Smooth muscle cell (in vitro differentiated cells): ENCODE data around the gene ANKRD39. TPM values are rescaled to one million over a fixed set of nuclear protein-coding genes. Genes with fewer than 3 reads are reported as not detected.

Experiments used
- DNase-seq: peaks from one replicate; lab custom pipeline; 2025; ENCODE audit not compliant: unreplicated experiment; lab: John Stamatoyannopoulos, UW
- H2AFZ ChIP-seq: fragments of 200-600 bp; sonication (generic); 2 replicates; pipeline ENCODE4 v1.6.0; 2016; ENCODE audit warnings: antibody characterized with exemption, low read depth, mild to moderate bottlenecking
- H3F3A ChIP-seq: fragments of 200-600 bp; sonication (generic); 2 replicates; pipeline ENCODE4 v1.6.0; 2017; ENCODE audit warnings: antibody characterized with exemption, low read depth
- H3K27ac ChIP-seq: fragments of 200-600 bp; sonication (generic); 2 replicates; pipeline ENCODE4 v1.5.1; 2016; ENCODE audit warnings: low read depth, mild to moderate bottlenecking
- H3K27me3 ChIP-seq: fragments of 200-600 bp; sonication (generic); 2 replicates; pipeline ENCODE4 v1.6.1; 2016; ENCODE audit warnings: low read depth, mild to moderate bottlenecking
- H3K36me3 ChIP-seq: fragments of 200-600 bp; sonication (generic); 2 replicates; pipeline ENCODE4 v1.5.1; 2016; ENCODE audit warnings: low read depth
- H3K4me1 ChIP-seq: fragments of 200-600 bp; sonication (generic); 2 replicates; pipeline ENCODE4 v1.5.1; 2016; ENCODE audit warnings: low read depth
- H3K4me2 ChIP-seq: fragments of 200-600 bp; sonication (generic); 2 replicates; pipeline ENCODE4 v1.6.0; 2016; ENCODE audit warnings: mild to moderate bottlenecking
- H3K4me3 ChIP-seq: fragments of 200-600 bp; sonication (generic); 2 replicates; pipeline ENCODE4 v1.5.1; 2016; ENCODE audit warnings: mild to moderate bottlenecking
- H3K79me2 ChIP-seq: fragments of 200-600 bp; sonication (generic); 2 replicates; pipeline ENCODE4 v1.6.0; 2016; ENCODE audit warnings: low read depth, mild to moderate bottlenecking
- H3K9ac ChIP-seq: fragments of 200-600 bp; sonication (generic); 2 replicates; pipeline ENCODE4 v1.6.0; 2016; ENCODE audit warnings: low read depth
- H3K9me3 ChIP-seq: fragments of 200-600 bp; sonication (generic); replicated peaks from 2 replicates; pipeline ENCODE4 v1.5.1; 2016; ENCODE audit warnings: low read depth
- H4K20me1 ChIP-seq: fragments of 200-600 bp; sonication (generic); 2 replicates; pipeline ENCODE4 v1.6.0; 2016; ENCODE audit warnings: low read depth
- WGBS: methylation state at CpG from one replicate; pipeline ENCODE4 v1.1.7; 2016; ENCODE audit warnings: low lambda C conversion rate; 5-methylcytosine and 5-hydroxymethylcytosine counted together
- polyA plus RNA-seq: library from polyadenylated mRNA; unstranded; fragments of >200 nt; fragmentation: Nextera tagmentation; extraction: Ambion mirVana; gene quantifications from 2 replicates; pipeline ENCODE4 v1.2.1, GENCODE V29; 2016
- total RNA-seq: library from RNA; depleted of rRNA; stranded (reverse); fragments of >200 nt; gene quantifications from 2 replicates; pipeline ENCODE4 v1.2.3, GENCODE V29; 2014
- TF ChIP-seq, protein P1 (sequence below): fragments of 200-600 bp; sonication (generic); IDR thresholded peaks from 2 replicates; pipeline ENCODE4 v1.5.1; 2017; ENCODE audit warnings: borderline replicate concordance, mild to moderate bottlenecking, antibody characterized with exemption; ENCODE audit not compliant: insufficient read depth, poor library complexity, severe bottlenecking

The ANKRD39 gene
- total and polyA plus RNA-seq, 2 experiments from 2014 or later = 7.9 to 16.5 TPM

DNA sequence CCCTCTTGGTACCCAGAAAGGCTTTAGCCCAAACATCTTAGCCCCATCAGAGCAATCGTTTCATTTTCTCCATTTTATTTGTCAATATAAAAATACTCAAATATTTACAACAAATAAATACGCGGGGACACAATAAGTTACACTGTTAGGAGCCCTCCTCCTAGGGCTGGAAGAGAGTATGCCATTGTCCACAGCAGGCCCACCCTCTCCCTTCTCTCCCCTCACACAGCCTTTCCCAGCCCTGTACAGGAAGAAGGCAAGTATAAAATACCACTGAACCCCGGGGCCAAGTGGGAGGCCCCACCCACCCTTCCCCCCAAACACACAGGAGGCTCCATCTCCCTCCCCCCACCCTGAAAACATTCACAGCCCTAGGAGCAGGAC is 1.9 kb upstream of the ANKRD39 start:
- H3K79me2 ChIP-seq = peaks cover 29% of the 10 kb centered on the region
- H3K36me3 ChIP-seq = no peaks in the 10 kb centered on the region
- H2AFZ ChIP-seq = no peak overlapping the region
- H3K27me3 ChIP-seq = no peaks in the 10 kb centered on the region
- WGBS = 93% methylated on average over 3 of the region's 4 CpGs
- no peak overlapping the region for H3K4me2 ChIP-seq
- H3K4me1 ChIP-seq = peaks cover 16% of the 10 kb centered on the region
- H4K20me1 ChIP-seq = peaks cover 58% of the 10 kb centered on the region
- H3F3A ChIP-seq = peaks cover 26% of the 10 kb centered on the region
- no peak overlapping the region for H3K4me3 ChIP-seq
- H3K27ac ChIP-seq = peak overlapping the region; percentile 38
- DNase-seq = no peak
- H3K9ac ChIP-seq = no peak overlapping the region
- TF ChIP-seq, protein P1, sequence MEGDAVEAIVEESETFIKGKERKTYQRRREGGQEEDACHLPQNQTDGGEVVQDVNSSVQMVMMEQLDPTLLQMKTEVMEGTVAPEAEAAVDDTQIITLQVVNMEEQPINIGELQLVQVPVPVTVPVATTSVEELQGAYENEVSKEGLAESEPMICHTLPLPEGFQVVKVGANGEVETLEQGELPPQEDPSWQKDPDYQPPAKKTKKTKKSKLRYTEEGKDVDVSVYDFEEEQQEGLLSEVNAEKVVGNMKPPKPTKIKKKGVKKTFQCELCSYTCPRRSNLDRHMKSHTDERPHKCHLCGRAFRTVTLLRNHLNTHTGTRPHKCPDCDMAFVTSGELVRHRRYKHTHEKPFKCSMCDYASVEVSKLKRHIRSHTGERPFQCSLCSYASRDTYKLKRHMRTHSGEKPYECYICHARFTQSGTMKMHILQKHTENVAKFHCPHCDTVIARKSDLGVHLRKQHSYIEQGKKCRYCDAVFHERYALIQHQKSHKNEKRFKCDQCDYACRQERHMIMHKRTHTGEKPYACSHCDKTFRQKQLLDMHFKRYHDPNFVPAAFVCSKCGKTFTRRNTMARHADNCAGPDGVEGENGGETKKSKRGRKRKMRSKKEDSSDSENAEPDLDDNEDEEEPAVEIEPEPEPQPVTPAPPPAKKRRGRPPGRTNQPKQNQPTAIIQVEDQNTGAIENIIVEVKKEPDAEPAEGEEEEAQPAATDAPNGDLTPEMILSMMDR = no peak
- no peaks in the 10 kb centered on the region for H3K9me3 ChIP-seq

DNA sequence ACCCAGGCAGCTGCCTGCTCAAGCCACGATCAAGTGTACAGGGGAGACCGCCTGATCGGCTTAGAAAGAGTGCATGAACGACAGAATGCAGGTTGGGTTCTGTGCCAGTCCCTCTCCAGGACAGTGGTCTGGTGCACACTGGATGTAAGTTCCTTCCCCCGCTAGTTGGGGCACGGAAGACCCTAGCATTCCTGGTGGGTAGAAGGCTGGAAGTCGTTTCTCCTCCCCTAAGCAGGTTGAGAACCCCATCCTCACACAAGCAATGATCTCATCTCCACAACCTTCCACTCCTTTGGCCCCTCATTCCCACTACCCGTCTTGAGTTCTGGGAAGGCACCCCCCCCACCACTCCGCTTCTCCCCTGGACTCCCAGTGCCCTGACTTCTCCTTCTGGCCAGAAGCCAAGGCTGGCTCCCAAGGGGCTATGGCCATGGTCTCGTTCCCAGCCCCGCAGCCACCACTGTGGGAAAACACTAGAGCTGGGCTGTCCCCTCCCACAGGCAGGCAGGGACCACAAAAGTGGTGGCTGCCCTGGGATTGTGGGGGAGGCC is 1.4 kb upstream of the ANKRD39 start:
- Histone ChIP-seq H3F3A (peaks cover 26% of the 10 kb centered on the region), H3K4me3 (peak overlapping the region; percentile 82), H3K4me1 (peaks cover 16% of the 10 kb centered on the region), H3K4me2 (peak overlapping the region; percentile 83), H3K9ac (no peak overlapping the region), H3K27ac (peak overlapping the region; percentile 62), H3K79me2 (peaks cover 28% of the 10 kb centered on the region), H3K27me3 (no peaks in the 10 kb centered on the region), H3K9me3 (no peaks in the 10 kb centered on the region), H2AFZ (no peak overlapping the region), H3K36me3 (no peaks in the 10 kb centered on the region), H4K20me1 (peaks cover 53% of the 10 kb centered on the region)
- TF ChIP-seq, protein P1 = no peak
- DNase-seq = no peak
- 33% methylated on average over 11 of the region's 11 CpGs for WGBS

DNA sequence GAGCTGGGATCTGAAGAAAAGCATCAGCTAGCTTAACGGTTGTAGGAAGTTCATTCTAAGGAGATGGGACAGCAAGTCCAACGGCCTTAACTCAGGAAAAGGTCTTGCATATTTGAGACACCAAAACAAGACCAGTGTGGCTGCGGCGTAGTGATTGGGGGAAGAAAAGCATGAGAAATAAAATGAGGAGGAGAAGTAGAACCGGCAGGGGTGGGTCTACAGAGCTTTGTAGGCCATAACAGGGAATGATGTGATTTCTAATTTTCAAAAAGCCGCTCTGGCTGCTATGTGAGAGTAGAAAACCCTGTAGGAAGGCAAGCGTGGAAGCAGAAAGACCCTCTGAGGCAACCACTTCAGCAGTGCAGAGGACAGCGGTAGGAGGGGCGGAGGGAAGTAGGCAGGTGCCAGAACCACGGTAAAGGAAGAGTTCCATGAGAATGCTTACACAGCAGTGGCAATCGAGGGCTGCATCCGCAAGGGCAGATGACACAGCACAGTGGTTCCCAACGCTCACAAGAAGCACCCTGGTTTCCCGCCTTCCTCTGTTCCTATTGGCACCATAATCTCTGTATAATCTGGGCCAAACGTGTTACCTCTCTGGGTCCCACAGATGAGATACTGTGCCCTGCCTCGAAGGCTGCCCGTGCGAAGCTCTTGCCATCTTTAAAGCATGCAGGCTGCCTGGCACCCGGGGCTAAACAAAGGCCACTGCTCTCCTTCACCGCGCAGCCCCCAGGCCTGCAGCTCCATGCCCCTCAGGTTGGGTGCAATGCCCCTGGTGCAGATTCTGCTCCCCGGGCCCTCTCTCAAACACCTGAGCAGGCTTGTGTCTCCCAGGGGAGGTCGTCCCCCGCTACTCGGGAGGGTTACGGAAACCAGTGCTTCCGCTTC is 795 bp downstream of the ANKRD39 start:
- H2AFZ ChIP-seq = peak overlapping the region; percentile 84
- TF ChIP-seq, protein P1 = no peak
- peak overlapping the region; percentile 10 for H3K27ac ChIP-seq
- peak overlapping the region; percentile 48 for H3K9ac ChIP-seq
- no peaks in the 10 kb centered on the region for H3K36me3 ChIP-seq
- H3K4me1 ChIP-seq = peaks cover 16% of the 10 kb centered on the region
- H3K4me3 ChIP-seq = peak overlapping the region; percentile 82
- H3F3A ChIP-seq = peaks cover 15% of the 10 kb centered on the region
- no peaks in the 10 kb centered on the region for H3K27me3 ChIP-seq
- H4K20me1 ChIP-seq = peaks cover 31% of the 10 kb centered on the region
- no peak for DNase-seq
- peak overlapping the region; percentile 100 for H3K4me2 ChIP-seq
- 28% methylated on average over 26 of the region's 27 CpGs for WGBS
- H3K9me3 ChIP-seq = no peaks in the 10 kb centered on the region
- H3K79me2 ChIP-seq = peaks cover 26% of the 10 kb centered on the region
